K562 (cell line): Measurements from ENCODE around the gene DENR. TPM values are rescaled to one million over a fixed set of nuclear protein-coding genes. Genes with fewer than 3 reads are reported as not detected.
"Not testable (repeated sequence)": the region's sequence is repeated elsewhere in the genome, so short reads cannot be mapped to it uniquely, and the experiment has no call there.

Experiments
- ATAC-seq: fragments of 200-7000 bp; cut with Tn5 transposase; 3 replicates; pipeline ENCODE4 v1.9.1; 2020; ENCODE audit warnings: moderate library complexity
- BruUV-seq: library from RNA; stranded (reverse); fragments of 400-500 nt; replicated peaks from 2 replicates; lab custom pipeline; 2021; lab: Mats Ljungman, UMichigan
- CTCF ChIA-PET: fragments of 300-600 bp; formaldehyde crosslinking; extraction: SDS; loops from one replicate; lab custom pipeline; 2021; ENCODE audit warnings: low intra/inter-chr PET ratio; lab: Yijun Ruan, JAX
- POLR2A ChIA-PET: fragments of 300-600, 350-650 bp; sonication (Branson Sonifier 250); formaldehyde crosslinking; extraction: SDS; loops from one replicate; lab custom pipeline; 2021; ENCODE audit warnings: antibody characterized with exemption, inconsistent platforms; lab: Yijun Ruan, JAX
- DNase-seq, 4 experiments: peaks; one replicate each; pipeline versions ENCODE4 v3.0.0 to v3.0.0-alpha.2; 2011 to 2018; ENCODE audit warnings: low spot score in 3 of 4, mixed read lengths in 3 of 4; ENCODE audit errors: extremely low read depth in 1 of 4
- FAIRE-seq: peaks from 2 replicates; lab custom pipeline; 2011; peaks lifted over from hg19 to GRCh38; lab: Jason Lieb, UNC
- H2AFZ ChIP-seq: 2 replicates; pipeline ENCODE4 v1.6.0; 2011; ENCODE audit warnings: low read depth, low read length, control low read depth, inconsistent platforms
- H3K27ac ChIP-seq: fragments of 200-600 bp; 3 replicates; pipeline ENCODE4 v1.8.0; 2011; ENCODE audit warnings: low read depth, mild to moderate bottlenecking, control low read depth, inconsistent platforms, low read length, moderate library complexity, mixed read lengths; ENCODE audit errors: extremely low read depth
- H3K27me3 ChIP-seq, 2 experiments: fragments of 300-600 bp in 1 of 2; 2 replicates in 1 of 2; 3 replicates in 1 of 2; pipeline versions ENCODE4 v1.6.0 to v1.8.0; 2011; ENCODE audit warnings: inconsistent platforms in 2 of 2, low read length in 2 of 2, mild to moderate bottlenecking in 1 of 2, mixed read lengths in 1 of 2, moderate library complexity in 1 of 2; ENCODE audit not compliant: control insufficient read depth in 2 of 2, insufficient read depth in 2 of 2
- H3K36me3 ChIP-seq: fragments of 300-600 bp; 3 replicates; pipeline ENCODE4 v1.8.0; 2011; ENCODE audit warnings: mild to moderate bottlenecking, low read length, inconsistent platforms; ENCODE audit not compliant: control insufficient read depth, insufficient read depth
- H3K4me1 ChIP-seq, 2 experiments: fragments of 200-600 bp in 1 of 2; replicated peaks in 1 of 2; 2 replicates in 1 of 2; 3 replicates in 1 of 2; pipeline versions ENCODE4 v1.5.1 to v1.8.0; 2011; ENCODE audit warnings: inconsistent platforms in 2 of 2, low read length in 2 of 2, mild to moderate bottlenecking in 1 of 2, mixed read lengths in 1 of 2, moderate library complexity in 1 of 2; ENCODE audit not compliant: control insufficient read depth in 2 of 2, insufficient read depth in 2 of 2
- H3K4me2 ChIP-seq: 2 replicates; pipeline ENCODE4 v1.6.1; 2011; ENCODE audit warnings: low read length, control low read depth, inconsistent platforms, mixed read lengths; ENCODE audit not compliant: insufficient read depth
- H3K4me3 ChIP-seq: fragments of 200-600 bp; sonication (generic), shearing (Covaris generic); 2 replicates; pipeline ENCODE4 v1.5.1; 2016; ENCODE audit warnings: control low read depth, inconsistent platforms
- H3K79me2 ChIP-seq: fragments of 200-600 bp; 3 replicates; pipeline ENCODE4 v1.8.0; 2011; ENCODE audit warnings: low read length, inconsistent platforms; ENCODE audit not compliant: control insufficient read depth, insufficient read depth
- H3K9ac ChIP-seq, 2 experiments: 2 replicates each; pipeline versions ENCODE4 v1.6.0 to v1.6.1; 2011; ENCODE audit warnings: low read depth in 2 of 2, low read length in 2 of 2, control low read depth in 1 of 2, inconsistent platforms in 1 of 2, mild to moderate bottlenecking in 1 of 2, mixed read lengths in 1 of 2; ENCODE audit not compliant: insufficient read depth in 1 of 2
- H3K9me1 ChIP-seq: one replicate; pipeline ENCODE4 v1.6.0; 2011; ENCODE audit warnings: inconsistent platforms, mild to moderate bottlenecking, low read length, moderate library complexity; ENCODE audit not compliant: control insufficient read depth, insufficient read depth
- H3K9me3 ChIP-seq: replicated peaks from 2 replicates; pipeline ENCODE4 v1.5.1; 2011; ENCODE audit warnings: low read depth, low read length, inconsistent platforms; ENCODE audit not compliant: control insufficient read depth, insufficient read depth
- H4K20me1 ChIP-seq: replicated peaks from 2 replicates; pipeline ENCODE4 v1.6.1; 2011; ENCODE audit warnings: low read length, inconsistent platforms, mixed read lengths; ENCODE audit not compliant: control insufficient read depth, insufficient read depth
- ATF7 ChIP-seq: fragments of 450-650 bp; IDR thresholded peaks from 2 replicates; pipeline ENCODE4 v1.7.1; 2014; ENCODE audit warnings: mild to moderate bottlenecking, moderate library complexity
- BRF1 ChIP-seq: IDR thresholded peaks from 3 replicates; pipeline ENCODE4 v1.6.1; 2011; ENCODE audit warnings: borderline replicate concordance, mild to moderate bottlenecking; ENCODE audit not compliant: insufficient read length; ENCODE audit errors: extremely low read depth
- IRF2 ChIP-seq: sonication (generic); formaldehyde crosslinking; IDR thresholded peaks from 2 replicates; pipeline ENCODE4 v1.8.1; 2022; ENCODE audit warnings: mild to moderate bottlenecking, missing genetic modification reagents
- NCOA4 ChIP-seq: fragments of 450-650 bp; IDR thresholded peaks from 2 replicates; pipeline ENCODE4 v1.6.1; 2018; ENCODE audit warnings: mild to moderate bottlenecking; ENCODE audit not compliant: partially characterized antibody
- NR1H2 ChIP-seq: sonication (generic); formaldehyde crosslinking; IDR thresholded peaks from 2 replicates; pipeline ENCODE4 v1.4.0; 2020; ENCODE audit warnings: mild to moderate bottlenecking, missing genetic modification reagents
- RREB1 ChIP-seq: fragments of 250-450 bp; sonication (Bioruptor Pico); IDR thresholded peaks from 2 replicates; pipeline ENCODE4 v1.4.0; 2020
- SIN3B ChIP-seq: fragments of 450-650 bp; IDR thresholded peaks from 2 replicates; pipeline ENCODE4 v1.6.1; 2017; ENCODE audit warnings: low read depth, mild to moderate bottlenecking, moderate library complexity
- SMAD4 ChIP-seq: fragments of 250-450 bp; sonication (Bioruptor Pico); conservative IDR thresholded peaks from 2 replicates; pipeline ENCODE4 v1.8.0; 2021; ENCODE audit warnings: inconsistent platforms, mild to moderate bottlenecking, moderate library complexity
- ZBTB8A ChIP-seq: fragments of 450-650 bp; IDR thresholded peaks from 2 replicates; pipeline ENCODE4 v1.6.1; 2018; ENCODE audit warnings: mild to moderate bottlenecking, moderate library complexity; ENCODE audit not compliant: partially characterized antibody
- ZNF384 ChIP-seq: IDR thresholded peaks from 2 replicates; pipeline ENCODE4 v1.6.1; 2012; ENCODE audit warnings: low read depth, low read length, improper control_type of control experiment
- ZNF780A ChIP-seq: fragments of 250-450 bp; sonication (Bioruptor Pico); IDR thresholded peaks from 2 replicates; pipeline ENCODE4 v1.5.0; 2021; ENCODE audit warnings: mild to moderate bottlenecking
- WGBS: fragments of 100-300 bp; shearing (Covaris generic); methylation state at CpG from one replicate; pipeline ENCODE4 v1.1.6; 2016; ENCODE audit warnings: low coverage, mixed read lengths; ENCODE audit not compliant: insufficient coverage; ENCODE audit errors: missing lambda C conversion rate; 5-methylcytosine and 5-hydroxymethylcytosine counted together
- in situ Hi-C: fragments of 300-500 bp; cut with MboI; formaldehyde crosslinking; loops from 4 replicates; pipeline ENCODE4 v1.15.0; 2018; ENCODE audit warnings: inconsistent platforms, mixed read lengths
- intact Hi-C: fragments of 100-400 bp; cut with micrococcal nuclease; formaldehyde crosslinking; loops from 2 replicates; pipeline ENCODE4 v1.14.2; 2022
- polyA plus RNA-seq, 8 experiments: library from polyadenylated mRNA; depleted of rRNA in 4 of 8; stranded (reverse) in 5 of 8; unstranded in 3 of 8; fragments of >200 nt; fragmentation: Nextera tagmentation in 2 of 8; fragmentation: Illumina TruSeq in 1 of 8; extraction: Ambion mirVana in 2 of 8; extraction: Trizol in 1 of 8; gene quantifications; 2 replicates each; pipeline versions ENCODE4 v1.2.1 to v1.2.3, GENCODE V29; 2011 to 2014; ENCODE audit warnings: inconsistent platforms in 1 of 8, missing spikeins in 1 of 8
- total RNA-seq, 7 experiments: library from RNA; depleted of rRNA in 6 of 7; stranded (reverse); fragments of >200 nt in 6 of 7; fragmentation: Illumina TruSeq in 2 of 7; extraction: Trizol in 2 of 7; gene quantifications; 2 replicates each; pipeline versions ENCODE4 v1.2.1 to v1.2.3, GENCODE V29; 2011 to 2021; ENCODE audit warnings: low replicate concordance in 1 of 7

DENR gene
- total and polyA plus RNA-seq, 9 of the 15 experiments (the other 6 are each of a cell fraction or from before 2014, with no cell fraction given): 32.5 to 77.4 (median 54.7) TPM

DNA sequence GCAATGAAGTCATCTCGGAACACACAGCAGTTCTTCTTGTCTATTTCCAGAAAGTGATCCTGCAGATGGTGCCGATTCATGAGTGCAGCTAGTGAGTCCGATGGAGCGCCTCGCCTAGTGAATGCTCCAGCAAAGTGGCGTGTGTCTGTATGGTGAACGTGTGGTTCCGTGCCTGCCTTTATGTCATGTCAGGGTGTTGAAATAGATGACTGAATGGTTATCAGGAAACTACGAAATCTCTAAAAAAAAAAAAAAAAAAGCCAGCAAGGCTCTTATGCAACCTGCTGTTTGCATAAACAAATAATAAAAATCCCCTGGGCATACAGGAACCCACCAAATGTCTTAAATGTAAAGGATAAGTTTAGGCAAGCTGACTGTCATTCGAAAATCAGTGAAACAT is 36.0 kb upstream of the DENR start, which contains the start of gene HCAR3:
Gene HCAR3 (minus strand): TSS at position 154 of the 400 bp plus-strand sequence. CDS start 74 bp downstream, at position 80.
- intact Hi-C loops, H3K27ac ChIP-seq, in situ Hi-C loops, H3K36me3 ChIP-seq, H2AFZ ChIP-seq, H3K4me2 ChIP-seq, H4K20me1 ChIP-seq, CTCF ChIA-PET, H3K9me3 ChIP-seq, H3K4me1 ChIP-seq, H3K9ac ChIP-seq, DNase-seq, H3K27me3 ChIP-seq, BruUV-seq, H3K9me1 ChIP-seq, H3K79me2 ChIP-seq, FAIRE-seq, ATAC-seq, POLR2A ChIA-PET, H3K4me3 ChIP-seq: not testable (repeated sequence)
- WGBS: 8% methylated on average over 9 of the region's 10 CpGs

DNA sequence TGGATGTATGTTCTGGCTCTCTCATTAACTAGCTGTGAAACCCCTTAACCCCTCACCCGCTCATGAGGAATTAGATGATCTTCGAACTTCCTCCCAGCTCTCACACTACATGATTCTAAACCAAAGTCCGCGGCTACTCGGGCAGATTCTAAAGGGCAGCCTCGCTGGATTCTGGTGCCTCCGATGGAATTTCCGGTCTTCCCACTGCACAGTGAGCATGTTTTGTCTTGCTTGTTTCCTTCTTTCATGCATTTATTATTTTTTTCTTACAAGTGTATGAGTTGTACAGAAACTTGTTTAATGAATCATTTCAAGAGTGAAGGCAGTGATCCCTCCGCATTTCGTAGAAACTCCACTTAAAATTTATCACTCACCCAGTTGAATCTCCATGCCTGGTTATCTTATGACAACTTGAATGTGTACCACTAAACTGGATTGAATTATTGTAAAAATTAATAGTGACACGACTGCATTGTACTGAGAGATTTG is 31.5 kb upstream of the DENR start:
- Histone ChIP-seq H3K4me2 (no peak overlapping the region), H3K9me3 (no peaks in the 10 kb centered on the region), H3K36me3 (no peaks in the 10 kb centered on the region), H3K9me1 (no peaks in the 10 kb centered on the region), H3K27ac (no peak overlapping the region), H4K20me1 (no peaks in the 10 kb centered on the region), H3K27me3 (peaks cover 0 to 6% of the 10 kb centered on the region in 2 experiments; a peak in 3 of 5 replicates), H2AFZ (no peak overlapping the region; the same call in 1 of the 2 replicates), H3K79me2 (no peaks in the 10 kb centered on the region), H3K4me1 (peaks cover 0 to 5% of the 10 kb centered on the region in 2 experiments; a peak in 2 of 5 replicates), H3K4me3 (no peak overlapping the region), H3K9ac (no peak overlapping the region)
- intact Hi-C loops (no loop called here), in situ Hi-C loops (no loop called here)
- DNase-seq (no peak), ATAC-seq (no peak), FAIRE-seq (no peak)
- POLR2A ChIA-PET: interaction anchor here (0.6 kb wide), 1 partner anchor 74 kb away, joined by 3 read pairs; no protein-coding TSS in a partner anchor
- CTCF ChIA-PET: no interaction called here
- no TSS peak for BruUV-seq
- 51% methylated on average over 11 of the region's 11 CpGs for WGBS
- TF ChIP-seq NCOA4: no peak
- no peak for TF ChIP-seq SIN3B
- TF ChIP-seq SMAD4 (CRISPR knock-in tag): no peak
- TF ChIP-seq ZNF780A (CRISPR knock-in tag): no peak
- no peak for TF ChIP-seq IRF2
- no peak for TF ChIP-seq BRF1
- no peak for TF ChIP-seq ZNF384
- TF ChIP-seq ATF7: no peak
- no peak for TF ChIP-seq RREB1
- TF ChIP-seq ZBTB8A: no peak
- TF ChIP-seq NR1H2: no peak
